Stomach (tissue), 9 donors: ENCODE data around the gene CDH23. TPM values are rescaled to one million over a fixed set of nuclear protein-coding genes. Genes with fewer than 3 reads are reported as not detected.

Experiments used
- DNase-seq, 2 donors: peaks; one replicate each; pipeline versions ENCODE4 v3.0.0 to v3.0.0-alpha.2; 2013 to 2019
- H3K27ac ChIP-seq, 5 donors: fragments of 200-600 bp in 4 of 5; sonication (generic) in 4 of 5; one replicate each; pipeline ENCODE4 v1.5.1; 2013 to 2019; ENCODE audit warnings: mild to moderate bottlenecking in 1 of 5, moderate library complexity in 1 of 5
- H3K27me3 ChIP-seq, 3 donors: fragments of 200-600 bp; sonication (generic); one replicate each; pipeline ENCODE4 v1.5.1; 2017 to 2019; ENCODE audit warnings: mixed run types in 1 of 3
- H3K36me3 ChIP-seq, 4 donors: fragments of 200-600 bp; sonication (generic); 1 replicate in 3 of 4; 2 replicates in 1 of 4; pipeline ENCODE4 v1.5.1; 2016 to 2019
- H3K4me1 ChIP-seq, 4 donors: fragments of 200-600 bp; sonication (generic); one replicate each; pipeline ENCODE4 v1.5.1; 2016 to 2019
- H3K4me3 ChIP-seq, 4 donors: fragments of 200-600 bp; sonication (generic) in 3 of 4; one replicate each; pipeline ENCODE4 v1.5.1; 2016 to 2019; ENCODE audit warnings: mild to moderate bottlenecking in 1 of 4
- H3K9me3 ChIP-seq, 4 donors: fragments of 200-600 bp; sonication (generic); one replicate each; pipeline ENCODE4 v1.5.1; 2016 to 2019
- CTCF ChIP-seq, 7 experiments: fragments of 450-650 bp in 4 of 7; fragments of 200-600 bp in 3 of 7; sonication (generic) in 3 of 7; IDR thresholded peaks; one replicate each; pipeline ENCODE4 v1.5.1; 2016 to 2019; ENCODE audit warnings: antibody characterized with exemption in 7 of 7, control low read depth in 2 of 7, mild to moderate bottlenecking in 1 of 7
- EP300 ChIP-seq: sonication (generic); formaldehyde crosslinking; IDR thresholded peaks from one replicate; pipeline ENCODE4 v1.6.1; 2017; ENCODE audit warnings: antibody characterized with exemption
- POLR2A ChIP-seq, 4 donors: fragments of 450-650 bp; IDR thresholded peaks; one replicate each; pipeline ENCODE4 v1.6.1; 2016; ENCODE audit warnings: antibody characterized with exemption in 4 of 4, control low read depth in 2 of 4, mild to moderate bottlenecking in 1 of 4, moderate library complexity in 1 of 4
- POLR2AphosphoS5 ChIP-seq, 3 donors: sonication (generic); formaldehyde crosslinking; IDR thresholded peaks; one replicate each; pipeline ENCODE4 v1.6.1; 2016; ENCODE audit warnings: antibody characterized with exemption in 3 of 3
- WGBS, 5 donors: extraction: QIAGEN DNeasy Blood & Tissue Kit in 3 of 5; methylation state at CpG; one replicate each; pipeline versions ENCODE4 v1.1.5 to v1.1.7; 2013 to 2018; 5-methylcytosine and 5-hydroxymethylcytosine counted together
- intact Hi-C: fragments of 100-400 bp; cut with DNase I; formaldehyde crosslinking; loops from one replicate; pipeline ENCODE4 v1.15.1; 2023; ENCODE audit warnings: low total_unique reads
- polyA plus RNA-seq, 3 donors: library from polyadenylated mRNA; stranded (reverse); fragments of 200-250 nt; gene quantifications; one replicate each; pipeline ENCODE4 v1.2.3, GENCODE V29; 2013
- total RNA-seq, 5 donors: library from RNA; depleted of rRNA; stranded (reverse); fragments of >200 nt; gene quantifications; one replicate each; pipeline versions ENCODE4 v1.1.0 to v1.2.3, GENCODE V29; 2014 to 2016
- donor health status: healthy with polysubstance abuse.
- donor health status: Bipolar disorder and iron deficiency.
- donor health status: healthy.

The CDH23 gene
- total and polyA plus RNA-seq, 8 donors, result 0.31 to 8.2 (median 2.2) TPM

GRCh38 chr10:71789871-71790270 lies 393.2 kb downstream of the CDH23 start:
- TF ChIP-seq POLR2AphosphoS5 (IDR thresholded peaks at IDR 0.05) (no peak), CTCF (IDR thresholded peaks at IDR 0.05) (no peak), EP300 (no peak), POLR2A (IDR thresholded peaks at IDR 0.05) (no peak)
- WGBS, 5 donors, result 62 to 81% (median 66%) methylated on average over 9 to 10 of the region's 10 CpGs

DNA sequence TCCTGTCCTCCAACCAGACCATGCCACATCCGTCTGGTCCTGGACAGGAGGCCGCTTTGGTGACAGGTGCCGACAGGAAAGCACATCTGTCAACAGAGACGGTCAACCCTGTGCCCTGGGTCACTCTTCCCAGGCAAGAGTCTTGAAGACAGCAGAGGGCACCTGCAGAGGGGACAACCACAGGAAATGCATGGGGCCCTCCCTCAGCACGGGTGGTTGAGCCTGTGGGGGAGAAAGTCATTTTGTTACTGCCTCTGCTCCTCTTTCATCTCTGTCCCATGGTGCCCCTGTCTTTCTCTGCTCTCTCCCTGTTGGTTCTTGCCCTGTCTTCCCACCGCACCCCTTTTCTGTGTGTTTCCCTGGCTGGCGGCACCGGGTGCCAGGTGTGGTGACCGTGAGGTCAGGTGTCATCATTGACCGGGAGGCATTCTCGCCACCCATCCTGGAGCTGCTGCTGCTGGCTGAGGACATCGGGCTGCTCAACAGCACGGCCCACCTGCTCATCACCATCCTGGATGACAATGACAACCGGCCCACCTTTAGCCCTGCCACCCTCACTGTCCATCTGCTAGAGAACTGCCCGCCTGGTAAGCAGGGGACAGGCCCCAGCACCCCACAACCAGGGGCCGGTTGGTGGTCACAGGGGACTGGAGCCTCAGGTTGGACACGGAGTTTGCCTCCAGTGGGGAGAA lies 394.2 kb downstream of the CDH23 start:
- peaks cover 0 to 7% (median 0%) of the 10 kb centered on the region in 3 donors for H3K27me3 ChIP-seq
- 74 to 82% (median 76%) methylated on average over 17 of the region's 17 CpGs for WGBS, 5 donors
- H3K4me3 ChIP-seq, result no peak overlapping the region
- intact Hi-C loops, result no loop called here
- no peak overlapping the region for H3K27ac ChIP-seq
- no peaks in the 10 kb centered on the region for H3K4me1 ChIP-seq
- no peaks in the 10 kb centered on the region for H3K9me3 ChIP-seq
- TF ChIP-seq CTCF (IDR thresholded peaks at IDR 0.05) (no peak), POLR2AphosphoS5 (IDR thresholded peaks at IDR 0.05) (no peak), EP300 (no peak), POLR2A (IDR thresholded peaks at IDR 0.05) (no peak)
- no peaks in the 10 kb centered on the region for H3K36me3 ChIP-seq
- no peak for DNase-seq

More at GRCh38 chr10:71789871-71790270, 393.2 kb downstream of the CDH23 start:
- Histone ChIP-seq H3K9me3 (no peaks in the 10 kb centered on the region), H3K36me3 (no peaks in the 10 kb centered on the region), H3K27me3 (peaks cover 0 to 7% (median 0%) of the 10 kb centered on the region in 3 donors), H3K4me1 (no peaks in the 10 kb centered on the region), H3K27ac (no peak overlapping the region), H3K4me3 (no peak overlapping the region)
- intact Hi-C loops, result no loop called here
- DNase-seq, result no peak

GRCh38 chr10:71795248-71795647 lies 398.5 kb downstream of the CDH23 start:
- Histone ChIP-seq H3K9me3 (no peaks in the 10 kb centered on the region), H3K27ac (no peak overlapping the region), H3K27me3 (no peaks in the 10 kb centered on the region), H3K36me3 (no peaks in the 10 kb centered on the region), H3K4me3 (no peak overlapping the region), H3K4me1 (peaks cover 0 to 10% (median 0%) of the 10 kb centered on the region in 4 donors)
- intact Hi-C loops, result no loop called here
- TF ChIP-seq EP300 (no peak), CTCF (IDR thresholded peaks at IDR 0.05) (no peak), POLR2A (IDR thresholded peaks at IDR 0.05) (no peak), POLR2AphosphoS5 (IDR thresholded peaks at IDR 0.05) (no peak)
- WGBS, 5 donors, result 11 to 23% (median 17%) methylated on average over 2 of the region's 2 CpGs
- DNase-seq, result peak in 1 of 2 donors; percentile 77

DNA sequence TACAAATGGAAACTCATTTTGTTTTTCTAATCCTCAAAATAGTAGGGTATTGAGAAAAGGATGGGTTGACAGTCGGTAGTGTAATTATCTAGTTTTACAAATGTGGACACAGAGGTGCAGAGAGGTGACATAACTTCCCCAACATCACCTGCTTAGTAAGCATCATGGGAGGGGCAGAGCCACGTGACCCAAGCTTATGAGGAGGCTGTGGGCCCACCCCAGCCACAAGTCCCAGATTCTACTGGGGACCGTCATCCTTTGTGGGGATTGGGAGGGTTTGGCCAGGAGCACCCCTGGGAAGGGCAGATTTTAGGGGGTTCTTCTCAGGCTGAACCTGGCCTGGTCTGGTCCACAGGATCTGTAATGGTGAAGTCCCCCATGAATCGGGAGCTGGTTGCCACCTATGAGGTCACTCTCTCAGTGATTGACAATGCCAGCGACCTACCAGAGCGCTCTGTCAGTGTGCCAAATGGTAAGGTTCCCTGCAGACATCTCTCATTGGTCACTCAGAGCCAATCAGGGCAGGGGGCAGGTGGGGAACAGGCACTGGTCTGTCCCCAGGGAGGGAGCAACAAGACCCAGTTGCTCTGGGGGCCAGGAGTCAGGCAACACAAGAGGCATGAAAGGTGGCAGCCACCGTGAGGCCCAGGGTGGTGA lies 400.2 kb downstream of the CDH23 start:
- no peaks in the 10 kb centered on the region for H3K36me3 ChIP-seq
- no peak for DNase-seq
- intact Hi-C loops, result no loop called here
- peaks cover 0 to 15% (median 0%) of the 10 kb centered on the region in 4 donors for H3K4me1 ChIP-seq
- TF ChIP-seq POLR2A (IDR thresholded peaks at IDR 0.05) (no peak), POLR2AphosphoS5 (IDR thresholded peaks at IDR 0.05) (no peak), EP300 (no peak), CTCF (IDR thresholded peaks at IDR 0.05) (no peak)
- no peaks in the 10 kb centered on the region for H3K27me3 ChIP-seq
- H3K27ac ChIP-seq, result no peak overlapping the region
- H3K9me3 ChIP-seq, result no peaks in the 10 kb centered on the region
- WGBS, 5 donors, result 76 to 83% (median 79%) methylated on average over 4 to 7 of the region's 7 CpGs
- no peak overlapping the region for H3K4me3 ChIP-seq
